Measurements from ENCODE around the gene KCNMB1. TPM values are rescaled to one million over a fixed set of nuclear protein-coding genes. Genes with fewer than 3 reads are reported as not detected.

The KCNMB1 gene
- total and polyA plus RNA-seq, 10 of the 15 experiments (the other 5 are each of a cell fraction or from before 2014, with no cell fraction given) = 1.2 to 3.6 (median 2.6) TPM

DNA sequence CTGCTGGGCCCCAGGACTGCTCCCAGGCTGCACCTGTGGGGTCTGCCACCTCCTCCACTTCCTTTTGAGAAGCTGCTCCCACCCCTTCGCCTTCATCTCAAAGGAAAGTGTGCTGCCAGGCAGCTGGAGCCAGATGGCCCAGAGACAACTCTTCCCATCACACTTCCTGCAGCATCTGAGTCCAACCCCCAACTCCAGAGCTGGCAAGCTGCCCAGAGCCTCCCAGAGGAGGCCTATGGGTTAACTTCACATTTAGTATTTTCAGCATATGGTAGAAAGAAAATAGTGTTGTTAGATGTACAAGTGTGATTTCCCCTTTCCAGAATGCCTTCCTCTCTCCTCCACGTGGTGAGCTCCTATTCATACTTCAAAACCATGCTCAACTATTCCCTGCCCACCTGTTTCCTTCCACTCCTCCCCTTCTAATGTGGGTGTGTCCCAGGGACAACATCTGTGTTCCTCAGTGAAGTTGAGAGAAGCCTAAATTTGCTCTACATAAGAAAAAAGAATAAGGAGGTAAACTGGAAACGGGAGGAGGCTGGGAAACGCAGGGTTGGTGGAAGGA is 38.6 kb upstream of the KCNMB1 start (continued):
- TF ChIP-seq, protein P1, sequence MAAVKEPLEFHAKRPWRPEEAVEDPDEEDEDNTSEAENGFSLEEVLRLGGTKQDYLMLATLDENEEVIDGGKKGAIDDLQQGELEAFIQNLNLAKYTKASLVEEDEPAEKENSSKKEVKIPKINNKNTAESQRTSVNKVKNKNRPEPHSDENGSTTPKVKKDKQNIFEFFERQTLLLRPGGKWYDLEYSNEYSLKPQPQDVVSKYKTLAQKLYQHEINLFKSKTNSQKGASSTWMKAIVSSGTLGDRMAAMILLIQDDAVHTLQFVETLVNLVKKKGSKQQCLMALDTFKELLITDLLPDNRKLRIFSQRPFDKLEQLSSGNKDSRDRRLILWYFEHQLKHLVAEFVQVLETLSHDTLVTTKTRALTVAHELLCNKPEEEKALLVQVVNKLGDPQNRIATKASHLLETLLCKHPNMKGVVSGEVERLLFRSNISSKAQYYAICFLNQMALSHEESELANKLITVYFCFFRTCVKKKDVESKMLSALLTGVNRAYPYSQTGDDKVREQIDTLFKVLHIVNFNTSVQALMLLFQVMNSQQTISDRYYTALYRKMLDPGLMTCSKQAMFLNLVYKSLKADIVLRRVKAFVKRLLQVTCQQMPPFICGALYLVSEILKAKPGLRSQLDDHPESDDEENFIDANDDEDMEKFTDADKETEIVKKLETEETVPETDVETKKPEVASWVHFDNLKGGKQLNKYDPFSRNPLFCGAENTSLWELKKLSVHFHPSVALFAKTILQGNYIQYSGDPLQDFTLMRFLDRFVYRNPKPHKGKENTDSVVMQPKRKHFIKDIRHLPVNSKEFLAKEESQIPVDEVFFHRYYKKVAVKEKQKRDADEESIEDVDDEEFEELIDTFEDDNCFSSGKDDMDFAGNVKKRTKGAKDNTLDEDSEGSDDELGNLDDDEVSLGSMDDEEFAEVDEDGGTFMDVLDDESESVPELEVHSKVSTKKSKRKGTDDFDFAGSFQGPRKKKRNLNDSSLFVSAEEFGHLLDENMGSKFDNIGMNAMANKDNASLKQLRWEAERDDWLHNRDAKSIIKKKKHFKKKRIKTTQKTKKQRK (IDR thresholded peaks at IDR 0.05; ENCODE audit: low read depth, low read length) = no peak
- TF ChIP-seq ESRRA (IDR thresholded peaks at IDR 0.05; ENCODE audit: low read length) (no peak), MYC (IDR thresholded peaks at IDR 0.05; ENCODE audit: insufficient read depth, insufficient read length, insufficient replicate concordance, low read length, severe bottlenecking) (no peak), TBL1XR1 (IDR thresholded peaks at IDR 0.05; ENCODE audit: low read depth, low read length) (no peak), EP300 (IDR thresholded peaks at IDR 0.05; ENCODE audit: borderline replicate concordance in 1 of 2, control insufficient read depth in 1 of 2, low read depth in 2 of 2, low read length in 2 of 2) (no peak)

DNA sequence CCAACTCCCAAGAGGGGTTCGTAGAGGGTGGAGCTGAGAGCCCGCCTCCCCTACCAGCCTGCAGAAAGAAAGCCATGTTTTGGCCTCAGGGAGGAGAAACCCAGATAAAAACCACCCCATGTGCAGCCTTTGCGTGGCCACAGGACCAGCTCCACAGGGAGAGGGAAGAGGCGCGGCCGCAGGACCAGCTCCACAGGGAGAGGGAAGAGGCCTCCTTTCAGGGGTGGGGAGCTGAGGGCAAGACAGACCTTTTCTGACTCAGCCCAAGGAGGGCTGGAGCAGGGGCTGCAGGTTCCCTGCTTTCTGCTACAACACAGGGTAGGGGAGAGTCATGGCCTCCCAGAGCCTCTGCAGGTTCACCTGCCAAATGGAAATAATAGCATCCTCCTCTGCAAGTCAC is 37.6 kb upstream of the KCNMB1 start:
- ChIA-PET RAD21 (ENCODE audit: unreplicated experiment) (interaction anchor here (0.8 to 2.0 kb wide), 5 partner anchors 8 to 207 kb away, joined by 3 to 6 read pairs (median 4); no protein-coding TSS in a partner anchor), CTCF (interaction anchor here (0.6 to 5.9 kb wide), 42 partner anchors 8 to 890 kb away, joined by 3 to 60 read pairs (median 4); partner anchors contain the start of genes C5orf58 and KCNMB1), SMC1A (ENCODE audit: uncharacterized antibody, unreplicated experiment) (interaction anchor here (0.7 to 3.8 kb wide), 9 partner anchors 10 to 203 kb away, joined by 3 to 12 read pairs (median 3); no protein-coding TSS in a partner anchor), POLR2A (no interaction called here)
- Histone ChIP-seq H3K4me1 (ENCODE audit: control insufficient read depth, insufficient read depth, low read length) (no peaks in the 10 kb centered on the region), H3K9me3 (replicated peaks; ENCODE audit: control insufficient read depth, insufficient read depth, low read length) (no peaks in the 10 kb centered on the region; the same call in 2 of the 3 replicates), H3K27me3 (replicated peaks in 1 of 2; ENCODE audit: control insufficient read depth in 2 of 2, insufficient read depth in 2 of 2, low read length in 1 of 2) (peaks cover 0 to 2% of the 10 kb centered on the region in 2 experiments; a peak in 3 of 4 replicates), H2AFZ (ENCODE audit: control insufficient read depth, low read depth, low read length) (no peak overlapping the region), H3K9ac (ENCODE audit: control insufficient read depth, insufficient read depth, low read length) (no peak overlapping the region), H3K36me3 (ENCODE audit: control insufficient read depth in 2 of 2, insufficient read depth in 2 of 2, low read length in 1 of 2) (no peaks in the 10 kb centered on the region), H3K4me3 (no peak overlapping the region), H3K79me2 (ENCODE audit: control insufficient read depth, insufficient read depth, low read length) (no peaks in the 10 kb centered on the region), H3K4me2 (ENCODE audit: control insufficient read depth, insufficient read depth) (no peak overlapping the region), H3K27ac (ENCODE audit: control insufficient read depth, insufficient read depth) (no peak overlapping the region), H4K20me1 (ENCODE audit: control insufficient read depth, insufficient read depth) (no peaks in the 10 kb centered on the region)
- FAIRE-seq = no peak
- BruUV-seq (replicated peaks) = no TSS peak
- DNase-seq (ENCODE audit: low read depth, low spot score) = no peak
- 15% methylated on average over 6 of the region's 6 CpGs for WGBS (ENCODE audit: insufficient coverage, insufficient replicate concordance, low lambda C conversion rate, missing lambda C conversion rate)
- ATAC-seq = peak; percentile 15
- in situ Hi-C loops (cut with MboI) = no loop called here
- intact Hi-C loops (cut with micrococcal nuclease; ENCODE audit: unreplicated experiment) = no loop called here
- TF ChIP-seq, protein P2, sequence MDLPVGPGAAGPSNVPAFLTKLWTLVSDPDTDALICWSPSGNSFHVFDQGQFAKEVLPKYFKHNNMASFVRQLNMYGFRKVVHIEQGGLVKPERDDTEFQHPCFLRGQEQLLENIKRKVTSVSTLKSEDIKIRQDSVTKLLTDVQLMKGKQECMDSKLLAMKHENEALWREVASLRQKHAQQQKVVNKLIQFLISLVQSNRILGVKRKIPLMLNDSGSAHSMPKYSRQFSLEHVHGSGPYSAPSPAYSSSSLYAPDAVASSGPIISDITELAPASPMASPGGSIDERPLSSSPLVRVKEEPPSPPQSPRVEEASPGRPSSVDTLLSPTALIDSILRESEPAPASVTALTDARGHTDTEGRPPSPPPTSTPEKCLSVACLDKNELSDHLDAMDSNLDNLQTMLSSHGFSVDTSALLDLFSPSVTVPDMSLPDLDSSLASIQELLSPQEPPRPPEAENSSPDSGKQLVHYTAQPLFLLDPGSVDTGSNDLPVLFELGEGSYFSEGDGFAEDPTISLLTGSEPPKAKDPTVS (IDR thresholded peaks at IDR 0.05; ENCODE audit: low read depth, low read length) = no peak
- TF ChIP-seq MEF2A (IDR thresholded peaks at IDR 0.05; ENCODE audit: insufficient read depth, low read depth, low read length) (no peak), TAF1 (IDR thresholded peaks at IDR 0.05; ENCODE audit: borderline replicate concordance, low read depth, low read length) (no peak), SMAD1 (IDR thresholded peaks at IDR 0.05; ENCODE audit: low read depth, partially characterized antibody) (no peak)
- TF ChIP-seq, protein P3, sequence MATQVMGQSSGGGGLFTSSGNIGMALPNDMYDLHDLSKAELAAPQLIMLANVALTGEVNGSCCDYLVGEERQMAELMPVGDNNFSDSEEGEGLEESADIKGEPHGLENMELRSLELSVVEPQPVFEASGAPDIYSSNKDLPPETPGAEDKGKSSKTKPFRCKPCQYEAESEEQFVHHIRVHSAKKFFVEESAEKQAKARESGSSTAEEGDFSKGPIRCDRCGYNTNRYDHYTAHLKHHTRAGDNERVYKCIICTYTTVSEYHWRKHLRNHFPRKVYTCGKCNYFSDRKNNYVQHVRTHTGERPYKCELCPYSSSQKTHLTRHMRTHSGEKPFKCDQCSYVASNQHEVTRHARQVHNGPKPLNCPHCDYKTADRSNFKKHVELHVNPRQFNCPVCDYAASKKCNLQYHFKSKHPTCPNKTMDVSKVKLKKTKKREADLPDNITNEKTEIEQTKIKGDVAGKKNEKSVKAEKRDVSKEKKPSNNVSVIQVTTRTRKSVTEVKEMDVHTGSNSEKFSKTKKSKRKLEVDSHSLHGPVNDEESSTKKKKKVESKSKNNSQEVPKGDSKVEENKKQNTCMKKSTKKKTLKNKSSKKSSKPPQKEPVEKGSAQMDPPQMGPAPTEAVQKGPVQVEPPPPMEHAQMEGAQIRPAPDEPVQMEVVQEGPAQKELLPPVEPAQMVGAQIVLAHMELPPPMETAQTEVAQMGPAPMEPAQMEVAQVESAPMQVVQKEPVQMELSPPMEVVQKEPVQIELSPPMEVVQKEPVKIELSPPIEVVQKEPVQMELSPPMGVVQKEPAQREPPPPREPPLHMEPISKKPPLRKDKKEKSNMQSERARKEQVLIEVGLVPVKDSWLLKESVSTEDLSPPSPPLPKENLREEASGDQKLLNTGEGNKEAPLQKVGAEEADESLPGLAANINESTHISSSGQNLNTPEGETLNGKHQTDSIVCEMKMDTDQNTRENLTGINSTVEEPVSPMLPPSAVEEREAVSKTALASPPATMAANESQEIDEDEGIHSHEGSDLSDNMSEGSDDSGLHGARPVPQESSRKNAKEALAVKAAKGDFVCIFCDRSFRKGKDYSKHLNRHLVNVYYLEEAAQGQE (IDR thresholded peaks at IDR 0.05; ENCODE audit: low read depth, low read length) = no peak
- TF ChIP-seq, protein P4, sequence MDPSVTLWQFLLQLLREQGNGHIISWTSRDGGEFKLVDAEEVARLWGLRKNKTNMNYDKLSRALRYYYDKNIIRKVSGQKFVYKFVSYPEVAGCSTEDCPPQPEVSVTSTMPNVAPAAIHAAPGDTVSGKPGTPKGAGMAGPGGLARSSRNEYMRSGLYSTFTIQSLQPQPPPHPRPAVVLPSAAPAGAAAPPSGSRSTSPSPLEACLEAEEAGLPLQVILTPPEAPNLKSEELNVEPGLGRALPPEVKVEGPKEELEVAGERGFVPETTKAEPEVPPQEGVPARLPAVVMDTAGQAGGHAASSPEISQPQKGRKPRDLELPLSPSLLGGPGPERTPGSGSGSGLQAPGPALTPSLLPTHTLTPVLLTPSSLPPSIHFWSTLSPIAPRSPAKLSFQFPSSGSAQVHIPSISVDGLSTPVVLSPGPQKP (IDR thresholded peaks at IDR 0.05; ENCODE audit: low read depth, low read length) = no peak
